BLaER1 treated with 17β-estradiol and CSF1 and Interleukin-3, amounts not matched to agents 10 nM and 100 nM (cell line): ENCODE data around the gene AGPAT4.
A peak's percentile ranks its signal among the peaks of the same experiment; 100 is the strongest.

Experiments
- H3K27ac ChIP-seq, 11 experiments: shearing (Covaris generic); formaldehyde crosslinking; 2 replicates each; pipeline ENCODE4 v1.8.1; 2022
- H3K27me3 ChIP-seq, 11 experiments: shearing (Covaris generic); formaldehyde crosslinking; 2 replicates each; pipeline ENCODE4 v1.8.1; 2022
- H3K36me3 ChIP-seq, 11 experiments: shearing (Covaris generic); formaldehyde crosslinking; 2 replicates each; pipeline ENCODE4 v1.8.1; 2022
- H3K4me1 ChIP-seq, 10 experiments: shearing (Covaris generic); formaldehyde crosslinking; 2 replicates each; pipeline ENCODE4 v1.8.1; 2022
- H3K4me2 ChIP-seq, 11 experiments: shearing (Covaris generic); formaldehyde crosslinking; 2 replicates each; pipeline ENCODE4 v1.8.1; 2022
- H3K4me3 ChIP-seq, 10 experiments: shearing (Covaris generic); formaldehyde crosslinking; 2 replicates each; pipeline ENCODE4 v1.8.1; 2022
- H3K9ac ChIP-seq, 11 experiments: shearing (Covaris generic); formaldehyde crosslinking; 2 replicates each; pipeline ENCODE4 v1.8.1; 2022
- H3K9me3 ChIP-seq, 11 experiments: shearing (Covaris generic); formaldehyde crosslinking; replicated peaks in 1 of 11; 2 replicates each; pipeline ENCODE4 v1.8.1; 2022
- H4K20me1 ChIP-seq, 11 experiments: shearing (Covaris generic); formaldehyde crosslinking; 2 replicates each; pipeline ENCODE4 v1.8.1; 2022
- Cebpa-rat ChIP-seq, 11 experiments: shearing (Covaris generic); IDR thresholded peaks; 2 replicates each; pipeline ENCODE4 v1.8.1; 2022

AGPAT4 gene

DNA sequence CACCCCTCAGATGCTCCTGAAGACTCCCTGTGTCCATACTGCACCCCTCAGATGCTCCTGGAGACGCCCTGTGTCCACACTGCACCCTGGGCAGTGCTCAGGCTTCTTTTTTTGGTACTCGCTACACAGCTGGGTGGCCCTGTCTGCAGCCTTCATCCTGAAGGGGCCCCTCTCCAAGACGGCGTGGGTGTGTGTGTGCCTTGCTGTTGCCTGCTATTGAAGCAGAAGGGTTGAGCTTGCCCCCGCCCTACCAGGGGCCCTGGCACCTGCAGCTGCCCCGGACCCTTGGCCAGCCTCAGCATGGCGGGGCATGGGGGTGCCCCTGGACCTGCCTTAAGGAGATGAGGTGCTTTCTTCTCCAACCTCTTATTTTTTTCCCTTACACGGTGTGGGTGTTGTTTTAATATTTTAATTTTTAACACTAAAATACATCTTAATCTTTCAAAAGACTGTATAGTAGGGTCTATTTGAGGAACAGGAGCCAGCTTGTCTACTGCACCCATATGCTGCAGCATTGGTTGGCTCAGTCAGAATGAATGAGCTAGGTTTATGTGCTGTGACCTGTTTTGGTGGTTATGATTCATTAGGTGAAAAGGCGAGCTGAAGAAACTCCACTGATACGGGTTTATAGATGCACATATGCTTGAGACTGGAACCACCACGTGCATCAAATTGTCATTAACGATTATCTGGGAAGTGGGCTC lies 135.9 kb downstream of the AGPAT4 start:
- TF ChIP-seq Cebpa-rat (IDR thresholded peaks at IDR 0.05) = no peak

DNA sequence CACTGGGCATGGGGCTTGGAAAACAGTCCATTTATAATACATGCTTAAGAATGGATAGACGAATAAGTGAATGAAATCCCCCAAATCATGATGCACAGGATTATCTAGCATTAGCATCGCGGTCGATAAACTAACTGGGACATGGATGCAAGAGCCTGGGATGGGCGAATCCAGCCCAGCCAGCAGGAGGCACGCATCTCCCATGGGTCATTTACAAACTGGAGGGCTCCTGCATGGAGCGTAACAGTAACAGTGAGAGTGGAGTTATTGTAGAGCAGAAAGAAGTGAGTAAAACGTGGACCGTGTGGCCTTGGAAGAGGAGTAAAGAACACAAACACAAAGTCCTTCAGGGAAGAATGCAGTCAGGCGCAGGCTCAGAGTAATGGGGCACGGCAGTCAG lies 136.5 kb downstream of the AGPAT4 start:
- peaks cover 0 to 17% (median 0%) of the 10 kb centered on the region in 11 experiments; a peak in 7 of 22 replicates for H4K20me1 ChIP-seq
- peaks cover 20 to 70% (median 58%) of the 10 kb centered on the region in 10 experiments for H3K4me1 ChIP-seq
- peak overlapping the region in 1 of 11 experiments; percentile 83; a peak in 1 of 22 replicates for H3K4me2 ChIP-seq
- H3K27ac ChIP-seq = no peak overlapping the region
- no peaks in the 10 kb centered on the region for H3K9me3 ChIP-seq
- H3K4me3 ChIP-seq = no peak overlapping the region
- H3K36me3 ChIP-seq = peaks cover 7 to 30% (median 16%) of the 10 kb centered on the region in 11 experiments; a peak in 17 of 22 replicates
- TF ChIP-seq Cebpa-rat (IDR thresholded peaks at IDR 0.05) = no peak
- no peak overlapping the region for H3K9ac ChIP-seq
- no peaks in the 10 kb centered on the region for H3K27me3 ChIP-seq

More for the DNA sequence above, 135.9 kb downstream of the AGPAT4 start:
- Histone ChIP-seq H3K4me2 (peak overlapping the region in 5 of 11 experiments; percentile 55 to 75 (median 71); a peak in 4 of 22 replicates), H3K4me1 (peaks cover 20 to 70% (median 58%) of the 10 kb centered on the region in 10 experiments), H3K9me3 (no peaks in the 10 kb centered on the region), H3K9ac (no peak overlapping the region), H3K36me3 (peaks cover 0 to 23% (median 12%) of the 10 kb centered on the region in 11 experiments; a peak in 15 of 22 replicates), H4K20me1 (peaks cover 0 to 17% (median 0%) of the 10 kb centered on the region in 11 experiments; a peak in 6 of 22 replicates), H3K27me3 (no peaks in the 10 kb centered on the region), H3K4me3 (no peak overlapping the region), H3K27ac (no peak overlapping the region)

DNA sequence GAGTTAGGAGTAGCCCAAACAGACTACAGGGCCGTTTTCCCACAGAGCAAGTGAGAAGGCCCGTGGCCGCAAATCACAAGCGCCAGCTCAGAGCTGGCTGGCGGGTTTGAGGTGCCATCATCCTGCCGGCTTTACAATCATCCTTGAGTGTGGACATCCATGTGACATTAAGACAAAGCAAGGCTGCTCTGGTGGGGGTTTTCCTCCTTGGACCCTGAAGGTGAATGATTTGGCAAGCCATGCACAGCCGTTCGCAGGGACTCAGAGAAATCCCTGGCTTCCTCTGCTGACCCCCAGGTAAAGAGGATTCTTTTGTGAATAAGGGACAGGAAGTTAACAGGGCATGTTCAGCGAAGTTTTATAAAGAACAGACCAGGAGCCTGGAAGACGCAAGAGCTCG lies 137.2 kb downstream of the AGPAT4 start:
- Histone ChIP-seq H3K4me1 (peaks cover 20 to 67% (median 56%) of the 10 kb centered on the region in 10 experiments), H3K4me2 (peak overlapping the region; percentile 51 to 85 (median 69)), H3K4me3 (no peak overlapping the region), H3K27ac (peak overlapping the region in 2 of 11 experiments; percentile 38 to 41; a peak in 1 of 22 replicates), H4K20me1 (peaks cover 0 to 17% (median 0%) of the 10 kb centered on the region in 11 experiments; a peak in 8 of 22 replicates), H3K27me3 (no peaks in the 10 kb centered on the region), H3K36me3 (peaks cover 9 to 36% (median 23%) of the 10 kb centered on the region in 11 experiments; a peak in 17 of 22 replicates), H3K9me3 (no peaks in the 10 kb centered on the region), H3K9ac (no peak overlapping the region)
- no peak for TF ChIP-seq Cebpa-rat (IDR thresholded peaks at IDR 0.05)

DNA sequence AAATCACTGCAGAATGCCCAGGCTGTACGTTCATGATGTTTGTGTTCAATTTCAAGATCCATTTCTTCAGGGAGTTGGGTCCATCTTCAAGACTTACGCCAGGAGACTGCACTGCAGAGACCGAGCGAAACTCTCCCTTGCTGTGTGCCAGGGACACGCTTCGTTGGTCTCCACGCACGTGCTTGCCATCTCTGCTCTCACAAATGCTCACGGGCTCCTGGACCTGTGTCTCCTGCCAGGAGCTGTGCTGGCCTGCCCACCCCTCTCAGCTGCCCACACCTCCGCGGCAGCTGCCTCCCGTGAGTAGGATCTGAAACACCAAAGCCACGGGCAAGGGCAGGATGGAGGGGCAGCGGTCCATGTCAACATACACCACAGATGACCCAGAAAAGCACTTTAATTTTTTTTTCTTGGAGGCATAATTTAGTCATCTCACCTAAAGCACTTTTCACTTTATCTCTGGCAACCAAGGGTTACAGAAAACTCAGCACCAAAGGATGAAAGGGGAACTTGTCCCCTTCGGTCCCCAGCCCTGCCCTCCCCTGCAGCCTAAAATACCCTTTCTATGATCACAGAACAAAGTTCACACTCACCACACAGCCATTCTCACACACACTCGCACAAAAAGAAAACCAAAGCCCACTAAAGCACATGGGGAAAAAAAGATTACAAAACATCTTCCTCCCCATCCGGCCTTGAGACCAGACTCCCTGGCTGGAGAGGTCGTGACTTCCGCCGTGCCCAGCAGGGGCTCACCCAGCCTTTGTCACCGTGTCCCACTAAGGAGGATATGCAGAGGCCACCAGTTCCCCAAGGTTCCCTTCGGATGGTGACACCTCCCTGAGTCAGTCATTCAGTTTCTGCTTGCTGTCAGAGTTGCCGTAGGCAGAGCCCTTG lies 137.9 kb downstream of the AGPAT4 start:
- H4K20me1 ChIP-seq = peaks cover 0 to 17% (median 0%) of the 10 kb centered on the region in 11 experiments; a peak in 8 of 22 replicates
- H3K4me3 ChIP-seq = no peak overlapping the region
- H3K4me2 ChIP-seq = peak overlapping the region; percentile 51 to 85 (median 69)
- TF ChIP-seq Cebpa-rat (IDR thresholded peaks at IDR 0.05) = no peak
- peaks cover 9 to 44% (median 26%) of the 10 kb centered on the region in 11 experiments; a peak in 17 of 22 replicates for H3K36me3 ChIP-seq
- peak overlapping the region in 4 of 11 experiments; percentile 15 to 35 (median 30); a peak in 3 of 22 replicates for H3K9ac ChIP-seq
- H3K4me1 ChIP-seq = peaks cover 26 to 60% (median 50%) of the 10 kb centered on the region in 10 experiments
- no peaks in the 10 kb centered on the region for H3K9me3 ChIP-seq
- H3K27me3 ChIP-seq = no peaks in the 10 kb centered on the region
- H3K27ac ChIP-seq = peak overlapping the region in 4 of 11 experiments; percentile 6 to 41 (median 29); a peak in 4 of 22 replicates

DNA sequence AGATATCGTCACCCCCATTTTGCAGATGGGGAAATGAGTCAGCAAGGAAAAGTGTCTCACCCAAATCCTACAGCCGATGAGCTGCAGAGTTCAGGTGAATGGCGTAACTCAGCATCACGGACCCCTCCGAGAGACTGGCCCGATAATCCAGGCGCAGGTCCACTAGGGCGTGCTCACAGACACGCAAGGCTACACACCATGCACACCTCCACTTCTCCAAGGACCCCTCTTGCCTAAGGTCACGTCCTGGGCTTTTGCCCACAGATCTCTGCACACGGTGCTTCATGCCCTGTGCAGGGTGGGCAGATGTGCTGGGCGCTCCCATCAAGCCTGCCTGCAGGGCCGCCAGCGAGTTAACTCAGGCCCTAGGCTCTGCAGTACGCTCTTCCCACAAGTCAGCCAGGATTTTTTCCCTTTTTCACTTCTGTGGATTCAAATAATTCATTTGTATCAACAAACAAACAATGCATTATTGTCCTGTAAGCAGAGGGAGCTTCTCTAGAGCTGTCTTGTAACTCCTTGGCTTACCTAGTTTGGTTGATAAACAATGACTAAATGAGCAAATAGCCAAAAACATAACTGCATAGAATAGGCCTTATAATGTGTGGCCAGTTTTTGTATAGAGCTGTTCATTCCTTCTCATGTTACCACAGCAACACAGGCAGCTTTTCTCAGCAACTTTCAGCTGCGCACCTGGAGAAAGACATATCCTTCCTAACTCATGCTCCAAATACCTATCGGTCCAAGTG lies 139.1 kb downstream of the AGPAT4 start:
- no peak overlapping the region for H3K4me3 ChIP-seq
- H3K9ac ChIP-seq = no peak overlapping the region
- H3K4me1 ChIP-seq = peaks cover 24 to 47% (median 39%) of the 10 kb centered on the region in 10 experiments
- no peak for TF ChIP-seq Cebpa-rat (IDR thresholded peaks at IDR 0.05)
- no peak overlapping the region for H3K27ac ChIP-seq
- H3K9me3 ChIP-seq = no peaks in the 10 kb centered on the region
- H4K20me1 ChIP-seq = peaks cover 0 to 17% (median 0%) of the 10 kb centered on the region in 11 experiments; a peak in 9 of 22 replicates
- peak overlapping the region in 6 of 11 experiments; percentile 62 to 85 (median 76); a peak in 10 of 22 replicates for H3K4me2 ChIP-seq
- no peaks in the 10 kb centered on the region for H3K27me3 ChIP-seq
- peaks cover 9 to 56% (median 33%) of the 10 kb centered on the region in 11 experiments; a peak in 18 of 22 replicates for H3K36me3 ChIP-seq

DNA sequence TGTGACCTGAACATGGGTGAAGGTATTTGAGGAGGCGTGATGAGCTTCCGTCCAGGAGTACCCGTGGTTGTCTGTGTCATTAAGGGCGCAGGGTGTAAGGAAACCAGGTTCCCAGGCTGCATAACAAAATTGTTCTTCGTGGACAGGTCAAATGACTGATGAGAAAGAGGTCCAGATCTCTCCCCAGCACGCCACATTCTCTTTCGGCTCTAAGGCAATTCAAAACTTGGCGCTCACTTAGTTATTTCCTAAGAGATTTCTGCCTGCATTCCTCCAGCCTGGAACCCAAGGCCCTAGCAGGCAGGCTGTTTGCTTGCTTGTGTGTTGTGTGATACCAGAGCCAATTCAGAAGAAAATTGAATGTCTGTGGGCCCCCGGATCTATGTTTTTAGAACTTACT lies 139.9 kb downstream of the AGPAT4 start:
- Histone ChIP-seq H3K27ac (no peak overlapping the region), H3K4me1 (peaks cover 21 to 40% (median 32%) of the 10 kb centered on the region in 10 experiments), H3K27me3 (no peaks in the 10 kb centered on the region), H3K4me2 (no peak overlapping the region), H3K9me3 (no peaks in the 10 kb centered on the region), H3K9ac (no peak overlapping the region), H3K4me3 (no peak overlapping the region), H3K36me3 (peaks cover 9 to 61% (median 33%) of the 10 kb centered on the region in 11 experiments; a peak in 19 of 22 replicates), H4K20me1 (peaks cover 0 to 10% (median 0%) of the 10 kb centered on the region in 11 experiments; a peak in 7 of 22 replicates)
- no peak for TF ChIP-seq Cebpa-rat (IDR thresholded peaks at IDR 0.05)

DNA sequence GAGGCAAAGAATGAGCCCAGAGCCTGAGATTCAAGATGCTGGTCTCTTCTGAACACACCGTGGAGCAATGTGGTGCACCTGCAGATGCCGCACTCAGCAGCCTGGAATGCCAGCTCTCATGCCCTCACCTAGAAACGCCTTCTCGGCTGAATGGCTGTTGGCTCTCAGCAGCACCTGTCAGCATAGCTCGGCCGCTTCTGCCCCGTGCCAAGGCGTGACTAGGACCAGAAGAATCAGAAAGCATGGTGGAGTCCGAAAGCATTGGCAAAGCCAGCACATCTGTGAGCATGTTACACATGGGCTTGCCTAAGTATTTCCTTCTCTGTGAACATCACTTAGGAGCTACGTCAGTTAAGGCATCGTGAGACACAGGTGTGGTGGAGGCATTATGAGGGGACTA lies 141.5 kb downstream of the AGPAT4 start:
- H3K4me3 ChIP-seq = no peak overlapping the region
- H3K4me1 ChIP-seq = peaks cover 19 to 29% (median 23%) of the 10 kb centered on the region in 10 experiments
- no peaks in the 10 kb centered on the region for H3K27me3 ChIP-seq
- H3K9me3 ChIP-seq = 0 out of 22 replicates have a peak, but pooled peaks cover 0 to under 1% (median 0%) of the 10 kb centered on the region in 11 experiments
- peaks cover 0 to 9% (median 0%) of the 10 kb centered on the region in 11 experiments; a peak in 4 of 22 replicates for H4K20me1 ChIP-seq
- no peak overlapping the region for H3K4me2 ChIP-seq
- H3K36me3 ChIP-seq = peaks cover 15 to 73% (median 45%) of the 10 kb centered on the region in 11 experiments; a peak in 20 of 22 replicates
- no peak for TF ChIP-seq Cebpa-rat (IDR thresholded peaks at IDR 0.05)
- no peak overlapping the region for H3K9ac ChIP-seq
- H3K27ac ChIP-seq = no peak overlapping the region
